GM19035 (cell line): ENCODE data around the gene NUDCD2.
A peak's percentile ranks its signal among the peaks of the same experiment; 100 is the strongest.
"Not testable (repeated sequence)": the region's sequence is repeated elsewhere in the genome, so short reads cannot be mapped to it uniquely, and the experiment has no call there.

Experiments
- ATAC-seq: cut with Tn5 transposase; IDR thresholded peaks from one replicate; pipeline ENCODE4 v1.9.1; 2021; ENCODE audit not compliant: unreplicated experiment

NUDCD2 gene

GRCh38 chr5:163433271-163433670 lies 26.6 kb downstream of the NUDCD2 start:
- no peak for ATAC-seq

- ATAC-seq = no peak
Measured at GRCh38 chr5:163432544-163432943, 27.4 kb downstream of the NUDCD2 start.

- not testable (repeated sequence) for ATAC-seq
Measured at GRCh38 chr5:163426128-163426527, 33.8 kb downstream of the NUDCD2 start.

GRCh38 chr5:163424836-163425235 lies 35.1 kb downstream of the NUDCD2 start:
- no peak for ATAC-seq

GRCh38 chr5:163415673-163416072 lies 44.2 kb downstream of the NUDCD2 start:
- ATAC-seq = not testable (repeated sequence)

GRCh38 chr5:163410505-163410904 lies 49.4 kb downstream of the NUDCD2 start:
- no peak for ATAC-seq

- ATAC-seq = no peak
Measured at GRCh38 chr5:163409384-163409783, 50.5 kb downstream of the NUDCD2 start.

- ATAC-seq = peak; percentile 71
Measured at GRCh38 chr5:163408311-163408923, 51.5 kb downstream of the NUDCD2 start.

GRCh38 chr5:163407034-163407655 lies 52.8 kb downstream of the NUDCD2 start:
- peak; percentile 88 for ATAC-seq

- ATAC-seq = no peak
Measured at GRCh38 chr5:163404364-163405173, 55.3 kb downstream of the NUDCD2 start.

- no peak for ATAC-seq
Measured at GRCh38 chr5:163402007-163402406, 57.9 kb downstream of the NUDCD2 start.

- no peak for ATAC-seq
Measured at GRCh38 chr5:163401271-163401670, 58.6 kb downstream of the NUDCD2 start.

- ATAC-seq = no peak
Measured at GRCh38 chr5:163399923-163400322, 60.0 kb downstream of the NUDCD2 start.

- ATAC-seq = no peak
Measured at GRCh38 chr5:163397354-163397753, 62.5 kb downstream of the NUDCD2 start.

- ATAC-seq = not testable (repeated sequence)
Measured at GRCh38 chr5:163396818-163397340, 63.0 kb downstream of the NUDCD2 start.
